ENCODE results near the gene PSENEN. TPM values are rescaled to one million over a fixed set of nuclear protein-coding genes. Genes with fewer than 3 reads are reported as not detected.

Gene PSENEN
- total and polyA plus RNA-seq, 2 donors from 2014 or later = 84.0 to 185 TPM

DNA sequence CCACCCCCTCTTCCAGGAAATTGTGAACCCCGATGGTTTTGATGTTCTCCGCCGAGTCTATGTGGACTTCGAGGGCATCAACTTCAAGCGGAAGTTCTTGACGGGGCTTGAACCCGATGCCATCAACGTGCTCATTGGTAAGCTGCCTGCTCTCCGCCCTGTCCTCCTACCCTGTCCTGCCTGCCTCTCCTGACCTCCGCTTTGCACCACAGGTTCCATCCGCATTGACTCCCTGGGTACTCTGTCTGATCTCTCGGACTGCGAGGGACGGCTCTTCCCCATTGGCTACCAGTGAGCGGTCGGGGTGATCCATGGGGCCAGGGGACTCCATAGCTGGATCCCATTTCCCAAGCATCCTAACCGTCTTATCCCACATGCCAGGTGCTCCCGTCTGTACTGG is 15.1 kb upstream of the PSENEN start:
- TF ChIP-seq CTCF (IDR thresholded peaks at IDR 0.05; ENCODE audit: borderline replicate concordance, extremely low read depth, insufficient read depth) = no peak
- DNase-seq (no peak), FAIRE-seq (no peak)
- Histone ChIP-seq H3K4me3 (ENCODE audit: low read length in 3 of 3) (no peak overlapping the region), H3K4me1 (ENCODE audit: control insufficient read depth in 2 of 3, insufficient read depth in 2 of 3, low read depth in 1 of 3, low read length in 3 of 3) (no peaks in the 10 kb centered on the region), H3K36me3 (ENCODE audit: control insufficient read depth in 2 of 3, insufficient read depth in 3 of 3, low read length in 3 of 3) (peaks cover 5 to 75% (median 41%) of the 10 kb centered on the region in 3 donors), H3K9me3 (ENCODE audit: control insufficient read depth in 2 of 3, insufficient read depth in 1 of 3, low read length in 3 of 3) (no peaks in the 10 kb centered on the region), H3K27me3 (ENCODE audit: control insufficient read depth, insufficient read depth, low read length) (no peaks in the 10 kb centered on the region), H3K9ac (ENCODE audit: low read length in 3 of 3) (no peak overlapping the region), H3K27ac (ENCODE audit: low read depth in 2 of 2, low read length in 2 of 2) (no peak overlapping the region)
- intact Hi-C loops (cut with DNase I) = no loop called here

GRCh38 chr19:35731353-35731752 is 14.1 kb upstream of the PSENEN start:
- peaks cover 2 to 68% (median 34%) of the 10 kb centered on the region in 3 donors for H3K36me3 ChIP-seq (ENCODE audit: control insufficient read depth in 2 of 3, insufficient read depth in 3 of 3, low read length in 3 of 3)
- H3K9ac ChIP-seq (ENCODE audit: low read length in 3 of 3) = no peak overlapping the region
- FAIRE-seq (no peak), DNase-seq (no peak)
- H3K4me3 ChIP-seq (ENCODE audit: low read length in 3 of 3) = no peak overlapping the region
- no peaks in the 10 kb centered on the region for H3K9me3 ChIP-seq (ENCODE audit: control insufficient read depth in 2 of 3, insufficient read depth in 1 of 3, low read length in 3 of 3)
- H3K4me1 ChIP-seq (ENCODE audit: control insufficient read depth in 2 of 3, insufficient read depth in 2 of 3, low read depth in 1 of 3, low read length in 3 of 3) = no peaks in the 10 kb centered on the region
- no peak overlapping the region for H3K27ac ChIP-seq (ENCODE audit: low read depth in 2 of 2, low read length in 2 of 2)
- intact Hi-C loops (cut with DNase I) = no loop called here
- H3K27me3 ChIP-seq (ENCODE audit: control insufficient read depth, insufficient read depth, low read length) = no peaks in the 10 kb centered on the region
- no peak for TF ChIP-seq CTCF (IDR thresholded peaks at IDR 0.05; ENCODE audit: borderline replicate concordance, extremely low read depth, insufficient read depth)

DNA sequence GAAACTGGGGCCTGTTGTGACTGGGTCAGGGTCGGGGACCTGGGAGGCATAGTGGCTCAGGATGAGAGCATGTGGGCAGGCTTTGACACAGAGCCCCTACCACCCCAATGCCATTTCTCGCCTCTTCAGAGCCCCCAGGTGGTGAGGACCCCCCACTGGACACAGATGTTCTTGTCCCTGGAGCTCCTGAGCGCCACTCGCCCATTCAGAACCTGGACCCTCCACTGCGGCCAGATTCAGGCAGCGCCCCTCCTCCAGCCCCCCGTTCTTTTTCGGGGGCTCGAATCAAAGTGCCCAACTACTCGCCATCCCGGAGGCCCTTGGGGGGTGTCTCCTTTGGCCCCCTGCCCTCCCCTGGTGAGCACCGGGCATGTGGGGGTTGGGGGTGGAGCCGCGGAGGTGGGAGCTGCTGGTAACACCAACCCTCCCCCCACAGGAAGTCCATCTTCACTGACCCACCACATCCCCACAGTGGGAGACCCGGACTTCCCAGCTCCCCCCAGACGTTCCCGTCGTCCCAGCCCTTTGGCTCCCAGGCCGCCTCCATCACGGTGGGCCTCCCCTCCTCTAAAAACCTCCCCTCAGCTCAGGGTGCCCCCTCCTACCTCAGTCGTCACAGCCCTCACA is 13.6 kb upstream of the PSENEN start:
- H3K4me3 ChIP-seq (ENCODE audit: low read length in 3 of 3) = no peak overlapping the region
- intact Hi-C loops (cut with DNase I) = no loop called here
- no peaks in the 10 kb centered on the region for H3K9me3 ChIP-seq (ENCODE audit: control insufficient read depth in 2 of 3, insufficient read depth in 1 of 3, low read length in 3 of 3)
- no peaks in the 10 kb centered on the region for H3K4me1 ChIP-seq (ENCODE audit: control insufficient read depth in 2 of 3, insufficient read depth in 2 of 3, low read depth in 1 of 3, low read length in 3 of 3)
- no peaks in the 10 kb centered on the region for H3K27me3 ChIP-seq (ENCODE audit: control insufficient read depth, insufficient read depth, low read length)
- no peak overlapping the region for H3K9ac ChIP-seq (ENCODE audit: low read length in 3 of 3)
- TF ChIP-seq CTCF (IDR thresholded peaks at IDR 0.05; ENCODE audit: borderline replicate concordance, extremely low read depth, insufficient read depth) = no peak
- peaks cover 0 to 63% (median 31%) of the 10 kb centered on the region in 3 donors for H3K36me3 ChIP-seq (ENCODE audit: control insufficient read depth in 2 of 3, insufficient read depth in 3 of 3, low read length in 3 of 3)
- no peak for FAIRE-seq
- DNase-seq = no peak
- H3K27ac ChIP-seq (ENCODE audit: low read depth in 2 of 2, low read length in 2 of 2) = no peak overlapping the region
